SK-N-MC (cell line): ENCODE data around the gene PRKCZ.
"Not testable (repeated sequence)": the region's sequence is repeated elsewhere in the genome, so short reads cannot be mapped to it uniquely, and the experiment has no call there.

Experiments used
- DNase-seq: peaks from one replicate; pipeline ENCODE4 v3.0.0-alpha.2; 2011; ENCODE audit warnings: low read depth, low spot score
- H3K27ac ChIP-seq: fragments of 200-600 bp; sonication (generic); 2 replicates; pipeline ENCODE4 v1.5.1; 2016; ENCODE audit warnings: mixed run types
- H3K36me3 ChIP-seq: fragments of 200-600 bp; sonication (generic); 2 replicates; pipeline ENCODE4 v1.6.1; 2017; ENCODE audit warnings: antibody characterized with exemption, low read length, mixed read lengths; ENCODE audit not compliant: insufficient read depth
- H3K4me3 ChIP-seq: fragments of 200-600 bp; sonication (generic); 2 replicates; pipeline ENCODE4 v1.5.1; 2016
- H3K9ac ChIP-seq: fragments of 200-600 bp; sonication (generic); 2 replicates; pipeline ENCODE4 v1.8.0; 2017; ENCODE audit warnings: mixed run types, mixed read lengths; ENCODE audit not compliant: insufficient read length
- H3K9me3 ChIP-seq: fragments of 200-600 bp; sonication (generic); 2 replicates; pipeline ENCODE4 v1.6.1; 2017; ENCODE audit warnings: low read depth, mild to moderate bottlenecking, antibody characterized with exemption, low read length, moderate library complexity, mixed read lengths
- EZH2 ChIP-seq: fragments of 200-600 bp; sonication (generic); IDR thresholded peaks from one replicate; pipeline ENCODE4 v1.6.1; 2017; ENCODE audit warnings: antibody characterized with exemption
- FOXP2 ChIP-seq: optimal IDR thresholded peaks from 2 replicates; pipeline ENCODE3; 2011; ENCODE audit warnings: mild to moderate bottlenecking, moderate library complexity; ENCODE audit not compliant: insufficient read depth; ENCODE audit errors: extremely low read length, control extremely low read depth
- POLR2AphosphoS5 ChIP-seq: IDR thresholded peaks from 2 replicates; pipeline ENCODE4 v1.6.1; 2012; ENCODE audit warnings: mild to moderate bottlenecking, low read depth, low read length, borderline replicate concordance

The PRKCZ gene

DNA sequence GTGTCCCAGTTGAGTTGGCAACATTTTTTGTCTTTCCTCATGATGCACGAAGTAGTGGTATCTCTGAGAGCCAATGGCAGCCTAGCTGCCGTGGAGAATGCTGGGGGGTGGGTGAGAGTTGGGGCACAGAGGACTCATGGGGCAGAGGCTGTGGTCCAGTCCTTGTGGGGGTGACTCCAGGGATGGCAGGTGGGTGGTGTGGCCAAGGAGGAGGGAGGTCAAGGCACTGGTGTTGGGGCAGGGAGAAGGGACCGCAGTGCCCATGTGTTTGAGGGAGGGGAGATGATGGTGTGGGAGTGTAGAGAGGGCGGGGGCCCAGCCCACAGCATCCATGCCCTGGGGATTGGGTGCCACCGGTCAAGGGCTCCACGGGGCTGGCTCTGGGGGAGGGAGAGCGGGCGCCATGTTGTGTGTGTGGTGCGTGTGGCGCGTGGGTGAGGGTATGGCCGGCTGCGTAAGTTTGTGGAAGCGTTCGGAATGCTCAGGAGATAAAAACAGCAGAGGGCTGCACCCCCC lies 63.5 kb downstream of the PRKCZ start:
- no peak overlapping the region for H3K27ac ChIP-seq
- H3K9me3 ChIP-seq, result no peaks in the 10 kb centered on the region
- DNase-seq, result no peak
- no peak overlapping the region for H3K9ac ChIP-seq
- no peak overlapping the region for H3K4me3 ChIP-seq
- TF ChIP-seq EZH2 (no peak), POLR2AphosphoS5 (no peak), FOXP2 (no peak)
- no peaks in the 10 kb centered on the region for H3K36me3 ChIP-seq

DNA sequence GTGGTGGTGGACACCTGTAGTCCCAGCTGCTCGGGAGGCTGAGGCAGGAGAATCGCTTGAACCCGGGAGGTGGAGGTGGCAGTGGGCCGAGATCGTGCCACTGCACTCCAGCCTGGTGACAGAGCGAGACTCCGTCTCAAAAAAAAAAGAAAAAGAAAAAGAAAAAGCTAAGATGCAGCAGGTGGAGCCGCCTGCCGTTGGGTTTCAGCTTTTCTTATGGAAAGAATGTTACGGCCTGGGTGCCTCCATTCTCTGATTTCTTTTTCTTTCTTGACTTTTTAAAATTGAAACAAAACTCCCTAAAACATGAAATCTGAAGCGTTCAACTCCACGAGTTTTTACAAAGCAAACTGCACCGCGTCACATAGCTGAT lies 64.4 kb downstream of the PRKCZ start:
- not testable (repeated sequence) for H3K9me3 ChIP-seq, H3K36me3 ChIP-seq, H3K27ac ChIP-seq, DNase-seq, H3K9ac ChIP-seq, H3K4me3 ChIP-seq

DNA sequence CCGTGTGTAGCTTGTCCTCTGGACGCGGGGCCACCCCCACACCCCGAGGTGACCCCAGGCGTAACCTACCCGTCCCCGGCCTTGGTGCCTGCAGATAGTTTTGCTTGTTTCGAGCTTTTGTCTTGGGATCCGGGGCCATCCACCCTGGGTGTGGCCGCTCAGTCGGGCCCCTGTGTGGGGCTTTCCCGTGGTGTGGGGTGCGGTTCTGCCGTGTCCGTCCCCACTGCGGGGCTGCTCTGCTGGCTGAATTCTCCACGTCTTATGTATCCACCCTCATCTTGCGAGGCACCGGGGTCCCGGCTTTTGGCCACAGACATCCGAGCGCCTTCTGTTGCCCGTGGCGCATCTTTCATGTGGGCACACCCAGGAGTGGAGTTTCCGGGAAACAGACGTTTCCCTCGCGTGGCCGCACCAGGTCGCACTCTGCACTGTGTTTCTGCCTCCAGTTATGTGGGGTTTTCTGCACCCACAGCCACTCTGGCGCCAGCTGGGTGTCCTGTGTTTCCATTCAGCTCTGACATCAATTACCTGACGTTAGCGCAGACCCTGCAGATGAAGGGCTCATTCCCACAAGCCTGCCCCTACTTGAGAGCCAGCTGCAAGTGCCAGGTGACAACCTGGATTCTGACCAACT lies 64.9 kb downstream of the PRKCZ start:
- Histone ChIP-seq H3K9me3 (no peaks in the 10 kb centered on the region), H3K4me3 (no peak overlapping the region), H3K27ac (no peak overlapping the region), H3K9ac (no peak overlapping the region), H3K36me3 (no peaks in the 10 kb centered on the region)
- no peak for TF ChIP-seq FOXP2
- TF ChIP-seq POLR2AphosphoS5, result no peak
- TF ChIP-seq EZH2, result no peak
- no peak for DNase-seq

DNA sequence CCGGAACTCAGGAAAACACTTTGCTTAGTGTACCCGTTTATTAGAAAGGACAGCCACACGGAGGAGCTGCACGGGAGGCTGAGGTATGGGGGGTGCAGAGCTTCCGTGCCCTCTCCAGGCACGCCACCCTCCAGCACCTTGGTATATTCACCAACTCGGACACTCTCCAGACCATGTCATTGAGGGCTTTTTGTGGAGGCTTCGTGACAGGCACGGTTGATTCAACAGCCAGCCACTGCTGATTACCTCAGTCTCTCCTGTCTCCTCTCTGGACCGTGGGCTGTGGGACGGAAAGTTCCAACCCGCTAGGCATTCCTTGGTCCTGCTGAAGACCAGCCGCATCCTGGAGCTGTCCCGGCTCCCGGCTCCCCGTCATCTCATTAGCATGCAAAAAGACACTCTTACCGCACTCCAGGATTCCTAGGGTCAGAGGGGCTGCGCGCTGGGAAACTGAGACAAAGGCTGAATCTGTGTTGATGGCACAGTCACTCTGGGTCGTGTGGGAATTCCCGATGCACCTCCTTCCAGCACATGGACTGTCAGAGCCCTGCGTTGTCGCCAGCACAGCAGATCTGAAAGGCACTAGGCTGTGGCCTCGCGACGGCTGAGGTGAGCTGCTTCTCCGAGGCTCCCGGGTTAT lies 65.6 kb downstream of the PRKCZ start:
- Histone ChIP-seq H3K9ac (no peak overlapping the region), H3K9me3 (no peaks in the 10 kb centered on the region), H3K27ac (no peak overlapping the region), H3K4me3 (no peak overlapping the region), H3K36me3 (no peaks in the 10 kb centered on the region)
- TF ChIP-seq FOXP2 (no peak), EZH2 (no peak), POLR2AphosphoS5 (no peak)
- DNase-seq, result no peak

DNA sequence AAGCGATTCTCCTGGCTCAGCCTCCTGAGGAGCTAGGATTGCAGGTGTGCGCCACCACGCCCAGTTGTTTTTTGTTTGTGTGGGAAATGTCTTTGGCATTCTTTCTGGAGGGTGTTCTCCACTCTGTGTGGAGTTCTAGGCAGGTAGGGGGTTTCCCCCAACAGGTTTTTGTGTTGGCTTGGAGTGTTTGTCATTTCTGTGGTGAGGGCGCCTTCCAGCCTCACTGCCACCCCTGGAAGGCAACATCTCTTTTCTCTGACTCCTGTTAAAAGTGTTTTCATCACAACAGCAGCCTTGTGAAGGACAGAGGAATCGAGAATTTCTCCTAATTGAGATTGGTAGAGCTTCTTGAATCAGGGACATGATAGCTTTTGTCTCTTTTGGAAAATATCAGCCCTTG lies 69.7 kb downstream of the PRKCZ start:
- no peak overlapping the region for H3K9ac ChIP-seq
- no peak for TF ChIP-seq EZH2
- no peak for TF ChIP-seq FOXP2
- no peak for TF ChIP-seq POLR2AphosphoS5
- DNase-seq, result no peak
- H3K9me3 ChIP-seq, result no peaks in the 10 kb centered on the region
- no peak overlapping the region for H3K4me3 ChIP-seq
- H3K27ac ChIP-seq, result no peak overlapping the region
- no peaks in the 10 kb centered on the region for H3K36me3 ChIP-seq

DNA sequence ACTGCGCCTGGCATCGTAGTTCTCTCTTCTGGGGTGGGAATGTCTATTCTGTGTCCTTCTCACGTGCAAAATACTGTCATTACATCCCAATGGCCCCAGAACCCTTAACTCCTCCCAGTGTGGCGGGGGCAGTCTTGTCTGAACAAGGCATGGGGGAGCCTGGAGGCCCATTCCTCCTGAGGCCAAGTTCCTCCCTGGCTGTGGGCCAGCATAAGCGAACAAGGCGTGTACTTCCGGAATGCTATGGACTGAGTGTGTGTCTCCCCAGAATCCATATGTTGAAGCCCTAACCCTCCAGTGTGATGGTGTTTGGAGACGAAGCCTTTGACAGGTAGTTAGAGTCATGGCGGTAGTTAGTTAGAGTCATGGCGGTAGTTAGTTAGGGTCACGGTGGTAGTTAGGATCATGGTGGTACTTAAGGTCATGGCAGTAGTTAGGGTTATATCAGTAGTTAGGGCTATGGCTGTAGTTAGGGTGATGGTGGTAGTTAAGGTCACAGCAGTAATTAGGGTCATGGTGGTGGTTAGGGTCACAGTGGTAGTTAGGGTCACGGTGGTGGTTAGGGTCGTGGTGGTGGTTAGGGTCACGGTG lies 71.0 kb downstream of the PRKCZ start:
- Histone ChIP-seq H3K9ac (no peak overlapping the region), H3K4me3 (no peak overlapping the region), H3K36me3 (no peaks in the 10 kb centered on the region), H3K9me3 (no peaks in the 10 kb centered on the region), H3K27ac (no peak overlapping the region)
- no peak for DNase-seq
- TF ChIP-seq EZH2 (no peak), POLR2AphosphoS5 (no peak), FOXP2 (no peak)

DNA sequence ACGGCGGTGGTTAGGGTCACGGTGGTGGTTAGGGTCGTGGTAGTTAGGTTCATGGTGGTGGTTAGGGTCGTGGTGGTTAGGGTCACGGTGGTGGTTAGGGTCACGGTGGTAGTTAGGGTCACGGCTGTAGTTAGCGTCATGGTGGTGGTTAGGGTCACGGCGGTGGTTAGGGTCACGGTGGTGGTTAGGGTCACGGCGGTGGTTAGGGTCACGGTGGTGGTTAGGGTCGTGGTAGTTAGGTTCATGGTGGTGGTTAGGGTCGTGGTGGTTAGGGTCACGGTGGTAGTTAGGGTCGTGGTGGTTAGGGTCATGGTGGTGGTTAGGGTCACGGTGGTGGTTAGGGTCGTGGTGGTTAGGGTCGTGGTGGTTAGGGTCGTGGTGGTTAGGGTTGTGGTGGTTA lies 71.6 kb downstream of the PRKCZ start:
- not testable (repeated sequence) for H3K27ac ChIP-seq, H3K9ac ChIP-seq, H3K36me3 ChIP-seq, H3K4me3 ChIP-seq, H3K9me3 ChIP-seq, DNase-seq

DNA sequence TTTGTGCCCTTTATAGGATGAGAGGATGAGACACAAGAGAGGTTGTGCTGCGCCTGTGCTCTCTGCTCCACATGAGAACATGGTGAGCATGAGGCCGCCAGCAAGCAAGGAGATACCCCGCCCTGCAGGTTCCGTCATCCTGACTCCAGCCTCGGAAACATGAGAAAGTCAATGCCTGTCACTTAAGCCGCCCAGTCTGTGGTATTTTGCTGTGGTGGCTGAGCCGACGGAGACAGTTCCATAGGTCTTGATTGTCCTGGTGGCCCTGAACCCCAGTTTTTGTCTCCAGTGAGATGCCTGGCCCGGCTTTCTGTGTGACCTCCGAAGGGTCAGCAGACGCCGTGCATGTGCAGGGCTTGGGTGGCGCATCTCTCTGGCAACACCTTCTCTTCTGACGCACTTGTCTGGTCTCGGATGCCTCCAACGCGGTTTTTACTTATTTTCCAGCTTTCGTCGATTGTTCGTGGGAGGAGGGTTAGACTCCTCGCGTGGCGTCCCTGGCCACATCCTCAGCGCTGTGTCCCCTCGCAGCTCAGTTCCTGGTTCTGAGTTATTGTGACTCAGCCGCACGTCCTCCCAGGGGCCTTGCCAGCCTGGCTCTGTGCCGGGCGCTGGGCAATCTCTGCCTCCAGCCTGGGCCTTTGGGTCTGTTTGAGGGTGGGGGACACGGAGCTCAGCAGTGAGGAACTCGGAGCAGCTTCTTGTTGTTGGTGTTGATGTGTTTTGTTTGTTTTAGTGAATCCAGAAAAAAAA lies 74.4 kb downstream of the PRKCZ start:
- Histone ChIP-seq H3K4me3 (no peak overlapping the region), H3K27ac (no peak overlapping the region), H3K9ac (no peak overlapping the region), H3K36me3 (no peaks in the 10 kb centered on the region), H3K9me3 (no peaks in the 10 kb centered on the region)
- no peak for DNase-seq
- no peak for TF ChIP-seq FOXP2
